WTC11 (cell line): Measurements from ENCODE around the gene IRF1.

Experiments used
- ATF3 ChIP-seq: sonication (generic); formaldehyde crosslinking; conservative IDR thresholded peaks from 2 replicates; pipeline ENCODE4 v1.8.1; 2022; ENCODE audit warnings: mild to moderate bottlenecking, missing genetic modification reagents
- ESRRA ChIP-seq: sonication (generic); formaldehyde crosslinking; IDR thresholded peaks from 2 replicates; pipeline ENCODE4 v1.8.1; 2022; ENCODE audit warnings: mild to moderate bottlenecking, missing genetic modification reagents, borderline replicate concordance
- ETV6 ChIP-seq: sonication (generic); formaldehyde crosslinking; IDR thresholded peaks from 2 replicates; pipeline ENCODE4 v1.8.1; 2022; ENCODE audit warnings: mild to moderate bottlenecking, missing genetic modification reagents
- FOXJ3 ChIP-seq: sonication (generic); formaldehyde crosslinking; IDR thresholded peaks from 2 replicates; pipeline ENCODE4 v1.9.0; 2021; ENCODE audit warnings: missing genetic modification reagents, mild to moderate bottlenecking, borderline replicate concordance
- HMGXB4 ChIP-seq: sonication (generic); formaldehyde crosslinking; IDR thresholded peaks from 2 replicates; pipeline ENCODE4 v1.8.1; 2023; ENCODE audit warnings: mild to moderate bottlenecking, moderate library complexity, missing genetic modification reagents
- RELA ChIP-seq: sonication (generic); formaldehyde crosslinking; IDR thresholded peaks from 2 replicates; pipeline ENCODE4 v1.8.1; 2022; ENCODE audit warnings: missing genetic modification reagents, mild to moderate bottlenecking, borderline replicate concordance
- SMAD3 ChIP-seq: sonication (generic); formaldehyde crosslinking; IDR thresholded peaks from 2 replicates; pipeline ENCODE4 v1.8.0; 2022; ENCODE audit warnings: missing genetic modification reagents, mild to moderate bottlenecking, borderline replicate concordance
- USF2 ChIP-seq: sonication (generic); formaldehyde crosslinking; IDR thresholded peaks from 2 replicates; pipeline ENCODE4 v1.8.1; 2023; ENCODE audit warnings: mild to moderate bottlenecking, missing genetic modification reagents, moderate library complexity
- TF ChIP-seq, protein P1 (sequence below): sonication (generic); formaldehyde crosslinking; IDR thresholded peaks from 2 replicates; pipeline ENCODE4 v1.8.1; 2022; ENCODE audit warnings: mild to moderate bottlenecking, moderate library complexity, missing genetic modification reagents
- TF ChIP-seq, protein P2 (sequence below): fragments of 200-600 bp; IDR thresholded peaks from 2 replicates; pipeline ENCODE4 v1.8.0; 2022; ENCODE audit warnings: antibody characterized with exemption

DNA sequence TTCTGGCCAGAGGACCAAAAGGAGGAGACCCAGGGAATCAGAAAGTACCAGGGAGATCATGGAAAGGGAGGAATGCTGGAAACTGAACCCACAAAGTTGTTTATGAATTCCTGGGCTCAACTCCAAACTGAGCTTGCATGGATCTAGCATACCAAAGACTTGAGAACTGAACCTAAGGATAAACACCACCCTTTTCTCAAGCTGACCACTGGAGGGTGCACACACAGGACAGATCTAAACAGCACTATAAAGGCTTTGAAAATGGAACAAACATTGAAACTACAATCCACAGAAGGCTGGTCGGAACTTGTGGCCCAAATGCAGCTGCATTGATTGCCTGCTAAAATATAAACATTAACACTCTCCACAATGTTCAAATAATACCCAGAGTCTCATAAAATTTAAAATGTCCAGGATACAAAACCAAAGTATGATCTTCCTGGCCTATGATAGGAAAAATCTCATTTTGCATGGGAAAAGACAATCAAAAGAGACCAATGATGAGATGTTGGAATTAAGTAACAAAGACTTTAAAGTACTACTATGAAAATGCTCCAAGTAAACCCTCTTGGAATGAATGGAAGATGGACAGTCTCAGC lies 15.6 kb upstream of the IRF1 start:
- TF ChIP-seq RELA (CRISPR knock-in tag) (no peak), ATF3 (no peak), SMAD3 (CRISPR knock-in tag) (no peak), ETV6 (CRISPR knock-in tag) (no peak), USF2 (CRISPR knock-in tag) (no peak), HMGXB4 (CRISPR knock-in tag) (no peak), FOXJ3 (CRISPR knock-in tag) (no peak), ESRRA (CRISPR knock-in tag) (no peak)
- TF ChIP-seq, protein P1, sequence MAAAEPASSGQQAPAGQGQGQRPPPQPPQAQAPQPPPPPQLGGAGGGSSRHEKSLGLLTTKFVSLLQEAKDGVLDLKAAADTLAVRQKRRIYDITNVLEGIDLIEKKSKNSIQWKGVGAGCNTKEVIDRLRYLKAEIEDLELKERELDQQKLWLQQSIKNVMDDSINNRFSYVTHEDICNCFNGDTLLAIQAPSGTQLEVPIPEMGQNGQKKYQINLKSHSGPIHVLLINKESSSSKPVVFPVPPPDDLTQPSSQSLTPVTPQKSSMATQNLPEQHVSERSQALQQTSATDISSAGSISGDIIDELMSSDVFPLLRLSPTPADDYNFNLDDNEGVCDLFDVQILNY (CRISPR knock-in tag), result no peak
- TF ChIP-seq, protein P2, sequence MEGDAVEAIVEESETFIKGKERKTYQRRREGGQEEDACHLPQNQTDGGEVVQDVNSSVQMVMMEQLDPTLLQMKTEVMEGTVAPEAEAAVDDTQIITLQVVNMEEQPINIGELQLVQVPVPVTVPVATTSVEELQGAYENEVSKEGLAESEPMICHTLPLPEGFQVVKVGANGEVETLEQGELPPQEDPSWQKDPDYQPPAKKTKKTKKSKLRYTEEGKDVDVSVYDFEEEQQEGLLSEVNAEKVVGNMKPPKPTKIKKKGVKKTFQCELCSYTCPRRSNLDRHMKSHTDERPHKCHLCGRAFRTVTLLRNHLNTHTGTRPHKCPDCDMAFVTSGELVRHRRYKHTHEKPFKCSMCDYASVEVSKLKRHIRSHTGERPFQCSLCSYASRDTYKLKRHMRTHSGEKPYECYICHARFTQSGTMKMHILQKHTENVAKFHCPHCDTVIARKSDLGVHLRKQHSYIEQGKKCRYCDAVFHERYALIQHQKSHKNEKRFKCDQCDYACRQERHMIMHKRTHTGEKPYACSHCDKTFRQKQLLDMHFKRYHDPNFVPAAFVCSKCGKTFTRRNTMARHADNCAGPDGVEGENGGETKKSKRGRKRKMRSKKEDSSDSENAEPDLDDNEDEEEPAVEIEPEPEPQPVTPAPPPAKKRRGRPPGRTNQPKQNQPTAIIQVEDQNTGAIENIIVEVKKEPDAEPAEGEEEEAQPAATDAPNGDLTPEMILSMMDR, result no peak
